ENCODE data around the gene HPSE2. TPM values are rescaled to one million over a fixed set of nuclear protein-coding genes. Genes with fewer than 3 reads are reported as not detected.

Gene HPSE2
- total and polyA plus RNA-seq, 2 of the 13 experiments (the other 11 are each of a cell fraction or from before 2014, with no cell fraction given), result 0.01 TPM; not detected in 1

DNA sequence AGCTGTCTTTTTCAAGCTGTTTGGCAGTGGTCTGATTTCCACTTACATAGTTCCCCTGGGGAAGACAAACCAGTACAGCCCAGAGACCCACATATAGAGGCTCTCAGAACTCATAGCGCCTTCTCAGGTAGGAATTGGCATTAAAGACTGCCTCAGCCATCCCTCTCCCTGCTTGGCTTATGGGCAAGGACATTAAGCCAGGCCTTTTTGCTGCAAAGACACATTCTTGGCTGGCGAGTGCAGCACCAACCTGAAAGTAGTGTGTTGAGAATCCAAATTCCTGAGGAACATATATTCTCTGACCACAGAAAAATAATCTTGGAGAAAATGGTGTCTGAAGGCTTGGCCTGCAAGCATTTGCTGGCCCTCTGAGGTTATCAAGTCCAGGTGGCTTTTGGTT, 749.7 kb downstream of the HPSE2 start:
- ChIA-PET CTCF (ENCODE audit: low intra/inter-chr PET ratio, low total read pairs) (no interaction called here), POLR2A (no interaction called here)
- H3K79me2 ChIP-seq (ENCODE audit: insufficient read depth, low read length), result no peaks in the 10 kb centered on the region
- H4K20me1 ChIP-seq (ENCODE audit: insufficient read depth, low read length), result no peaks in the 10 kb centered on the region
- no peak overlapping the region for H3K4me2 ChIP-seq (ENCODE audit: low read depth, low read length)
- no peaks in the 10 kb centered on the region for H3K9me3 ChIP-seq (ENCODE audit: low read length)
- BruUV-seq (replicated peaks), result no TSS peak
- H3K27me3 ChIP-seq (ENCODE audit: control insufficient read depth in 1 of 2, insufficient read depth in 2 of 2, low read length in 2 of 2), result no peaks in the 10 kb centered on the region; a peak in 1 of 5 replicates
- H3K9ac ChIP-seq (ENCODE audit: insufficient read depth, low read depth, low read length), result no peak overlapping the region
- DNase-seq (ENCODE audit: low spot score), result no peak
- ATAC-seq, result no peak
- intact Hi-C loops (cut with micrococcal nuclease; ENCODE audit: unreplicated experiment), result no loop called here
- H3K4me3 ChIP-seq (replicated peaks in 1 of 3; ENCODE audit: insufficient read depth in 1 of 3, low read depth in 2 of 3, low read length in 3 of 3), result no peak overlapping the region
- FAIRE-seq, result no peak
- in situ Hi-C loops (cut with HindIII; ENCODE audit: extremely low pct_ligation_motif_present, low pct_unique_long_range_greater_than_20kb), result no loop called here
- no peak for TF ChIP-seq ZNF296 (CRISPR knock-in tag; conservative IDR thresholded peaks at IDR 0.05)
- no peak for TF ChIP-seq ETV5 (CRISPR knock-in tag; IDR thresholded peaks at IDR 0.05; ENCODE audit: borderline replicate concordance)
- no peak for TF ChIP-seq FOXA1 (IDR thresholded peaks at IDR 0.05)
- TF ChIP-seq FOXA1 (CRISPR knock-in tag; IDR thresholded peaks at IDR 0.05), result no peak
- TF ChIP-seq, protein P1, sequence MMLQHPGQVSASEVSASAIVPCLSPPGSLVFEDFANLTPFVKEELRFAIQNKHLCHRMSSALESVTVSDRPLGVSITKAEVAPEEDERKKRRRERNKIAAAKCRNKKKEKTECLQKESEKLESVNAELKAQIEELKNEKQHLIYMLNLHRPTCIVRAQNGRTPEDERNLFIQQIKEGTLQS (CRISPR knock-in tag; IDR thresholded peaks at IDR 0.05), result no peak
- TF ChIP-seq, protein P2, sequence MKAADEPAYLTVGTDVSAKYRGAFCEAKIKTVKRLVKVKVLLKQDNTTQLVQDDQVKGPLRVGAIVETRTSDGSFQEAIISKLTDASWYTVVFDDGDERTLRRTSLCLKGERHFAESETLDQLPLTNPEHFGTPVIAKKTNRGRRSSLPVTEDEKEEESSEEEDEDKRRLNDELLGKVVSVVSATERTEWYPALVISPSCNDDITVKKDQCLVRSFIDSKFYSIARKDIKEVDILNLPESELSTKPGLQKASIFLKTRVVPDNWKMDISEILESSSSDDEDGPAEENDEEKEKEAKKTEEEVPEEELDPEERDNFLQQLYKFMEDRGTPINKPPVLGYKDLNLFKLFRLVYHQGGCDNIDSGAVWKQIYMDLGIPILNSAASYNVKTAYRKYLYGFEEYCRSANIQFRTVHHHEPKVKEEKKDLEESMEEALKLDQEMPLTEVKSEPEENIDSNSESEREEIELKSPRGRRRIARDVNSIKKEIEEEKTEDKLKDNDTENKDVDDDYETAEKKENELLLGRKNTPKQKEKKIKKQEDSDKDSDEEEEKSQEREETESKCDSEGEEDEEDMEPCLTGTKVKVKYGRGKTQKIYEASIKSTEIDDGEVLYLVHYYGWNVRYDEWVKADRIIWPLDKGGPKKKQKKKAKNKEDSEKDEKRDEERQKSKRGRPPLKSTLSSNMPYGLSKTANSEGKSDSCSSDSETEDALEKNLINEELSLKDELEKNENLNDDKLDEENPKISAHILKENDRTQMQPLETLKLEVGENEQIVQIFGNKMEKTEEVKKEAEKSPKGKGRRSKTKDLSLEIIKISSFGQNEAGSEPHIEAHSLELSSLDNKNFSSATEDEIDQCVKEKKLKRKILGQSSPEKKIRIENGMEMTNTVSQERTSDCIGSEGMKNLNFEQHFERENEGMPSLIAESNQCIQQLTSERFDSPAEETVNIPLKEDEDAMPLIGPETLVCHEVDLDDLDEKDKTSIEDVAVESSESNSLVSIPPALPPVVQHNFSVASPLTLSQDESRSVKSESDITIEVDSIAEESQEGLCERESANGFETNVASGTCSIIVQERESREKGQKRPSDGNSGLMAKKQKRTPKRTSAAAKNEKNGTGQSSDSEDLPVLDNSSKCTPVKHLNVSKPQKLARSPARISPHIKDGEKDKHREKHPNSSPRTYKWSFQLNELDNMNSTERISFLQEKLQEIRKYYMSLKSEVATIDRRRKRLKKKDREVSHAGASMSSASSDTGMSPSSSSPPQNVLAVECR (CRISPR knock-in tag; IDR thresholded peaks at IDR 0.05; ENCODE audit: borderline replicate concordance), result no peak
- 0% methylated on average over 2 of the region's 2 CpGs for WGBS (ENCODE audit: low lambda C conversion rate)
- H3K4me1 ChIP-seq (ENCODE audit: insufficient read depth, low read length), result peaks cover 32% of the 10 kb centered on the region
- H3K36me3 ChIP-seq (replicated peaks in 1 of 2; ENCODE audit: control insufficient read depth in 1 of 2, insufficient read depth in 2 of 2, low read length in 2 of 2), result no peaks in the 10 kb centered on the region
- H2AFZ ChIP-seq (ENCODE audit: low read length), result no peak overlapping the region
- H3K27ac ChIP-seq (ENCODE audit: extremely low read length, insufficient read depth, low read length), result no peak overlapping the region
